ENCODE measurements around the gene ETV1.
"Not testable (repeated sequence)": the region's sequence is repeated elsewhere in the genome, so short reads cannot be mapped to it uniquely, and the experiment has no call there.

DNA sequence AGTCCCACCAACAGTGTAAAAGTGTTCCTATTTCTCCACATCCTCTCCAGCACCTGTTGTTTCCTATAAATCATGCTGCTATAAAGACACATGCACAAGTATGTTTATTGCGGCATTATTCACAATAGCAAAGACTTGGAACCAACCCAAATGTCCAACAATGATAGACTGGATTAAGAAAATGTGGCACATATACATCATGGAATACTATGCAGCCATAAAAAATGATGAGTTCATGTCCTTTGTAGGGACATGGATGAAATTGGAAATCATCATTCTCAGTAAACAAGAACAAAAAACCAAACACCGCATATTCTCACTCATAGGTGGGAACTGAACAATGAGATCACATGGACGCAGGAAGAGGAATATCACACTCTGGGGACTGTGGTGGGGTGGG, 71.1 kb downstream of the ETV1 start:
- not testable (repeated sequence) for TF ChIP-seq POLR2A (IDR thresholded peaks at IDR 0.05)
- TF ChIP-seq, protein P1, sequence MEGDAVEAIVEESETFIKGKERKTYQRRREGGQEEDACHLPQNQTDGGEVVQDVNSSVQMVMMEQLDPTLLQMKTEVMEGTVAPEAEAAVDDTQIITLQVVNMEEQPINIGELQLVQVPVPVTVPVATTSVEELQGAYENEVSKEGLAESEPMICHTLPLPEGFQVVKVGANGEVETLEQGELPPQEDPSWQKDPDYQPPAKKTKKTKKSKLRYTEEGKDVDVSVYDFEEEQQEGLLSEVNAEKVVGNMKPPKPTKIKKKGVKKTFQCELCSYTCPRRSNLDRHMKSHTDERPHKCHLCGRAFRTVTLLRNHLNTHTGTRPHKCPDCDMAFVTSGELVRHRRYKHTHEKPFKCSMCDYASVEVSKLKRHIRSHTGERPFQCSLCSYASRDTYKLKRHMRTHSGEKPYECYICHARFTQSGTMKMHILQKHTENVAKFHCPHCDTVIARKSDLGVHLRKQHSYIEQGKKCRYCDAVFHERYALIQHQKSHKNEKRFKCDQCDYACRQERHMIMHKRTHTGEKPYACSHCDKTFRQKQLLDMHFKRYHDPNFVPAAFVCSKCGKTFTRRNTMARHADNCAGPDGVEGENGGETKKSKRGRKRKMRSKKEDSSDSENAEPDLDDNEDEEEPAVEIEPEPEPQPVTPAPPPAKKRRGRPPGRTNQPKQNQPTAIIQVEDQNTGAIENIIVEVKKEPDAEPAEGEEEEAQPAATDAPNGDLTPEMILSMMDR (IDR thresholded peaks at IDR 0.05) = not testable (repeated sequence)
